Hepatocyte (in vitro differentiated cells): Measurements from ENCODE around the gene APOA4. TPM values are rescaled to one million over a fixed set of nuclear protein-coding genes. Genes with fewer than 3 reads are reported as not detected.
A peak's percentile ranks its signal among the peaks of the same experiment; 100 is the strongest.

Experiments
- DNase-seq: peaks from one replicate; pipeline ENCODE4 v3.0.0-alpha.2; 2016; ENCODE audit warnings: low spot score
- H2AFZ ChIP-seq: fragments of 200-600 bp; sonication (generic); 2 replicates; pipeline ENCODE4 v1.6.0; 2016; ENCODE audit warnings: antibody characterized with exemption, mild to moderate bottlenecking
- H3K27ac ChIP-seq: fragments of 200-600 bp; sonication (generic); 2 replicates; pipeline ENCODE4 v1.5.1; 2016; ENCODE audit warnings: mild to moderate bottlenecking
- H3K27me3 ChIP-seq: fragments of 200-600 bp; sonication (generic); 2 replicates; pipeline ENCODE4 v1.6.1; 2016
- H3K36me3 ChIP-seq: fragments of 200-600 bp; sonication (generic); replicated peaks from 2 replicates; pipeline ENCODE4 v1.5.1; 2016; ENCODE audit warnings: low read depth; ENCODE audit not compliant: insufficient read depth
- H3K4me1 ChIP-seq: fragments of 200-600 bp; sonication (generic); 2 replicates; pipeline ENCODE4 v1.5.1; 2016; ENCODE audit warnings: mild to moderate bottlenecking, moderate library complexity; ENCODE audit not compliant: insufficient read depth
- H3K4me2 ChIP-seq: fragments of 200-600 bp; sonication (generic); 2 replicates; pipeline ENCODE4 v1.6.0; 2016
- H3K4me3 ChIP-seq: fragments of 200-600 bp; sonication (generic); 2 replicates; pipeline ENCODE4 v1.5.1; 2016; ENCODE audit warnings: mild to moderate bottlenecking
- H3K79me2 ChIP-seq: fragments of 200-600 bp; sonication (generic); 2 replicates; pipeline ENCODE4 v1.6.0; 2017; ENCODE audit warnings: mild to moderate bottlenecking
- H3K9me2 ChIP-seq: fragments of 200-600 bp; sonication (generic); replicated peaks from 2 replicates; pipeline ENCODE4 v1.6.0; 2017; ENCODE audit warnings: mild to moderate bottlenecking; ENCODE audit not compliant: insufficient read depth
- H3K9me3 ChIP-seq: fragments of 200-600 bp; sonication (generic); 2 replicates; pipeline ENCODE4 v1.5.1; 2016; ENCODE audit warnings: low read depth, mild to moderate bottlenecking
- H4K20me1 ChIP-seq: fragments of 200-600 bp; sonication (generic); 2 replicates; pipeline ENCODE4 v1.6.0; 2016; ENCODE audit warnings: mild to moderate bottlenecking; ENCODE audit not compliant: insufficient read depth, poor library complexity, severe bottlenecking
- CTCF ChIP-seq: fragments of 200-600 bp; sonication (generic); IDR thresholded peaks from 2 replicates; pipeline ENCODE4 v1.5.1; 2016; ENCODE audit warnings: antibody characterized with exemption, mild to moderate bottlenecking; ENCODE audit not compliant: poor library complexity
- EZH2 ChIP-seq: fragments of 200-600 bp; sonication (generic); IDR thresholded peaks from 2 replicates; pipeline ENCODE4 v1.6.1; 2016; ENCODE audit warnings: antibody characterized with exemption, mild to moderate bottlenecking, borderline replicate concordance
- EZH2phosphoT487 ChIP-seq: fragments of 200-600 bp; sonication (generic); IDR thresholded peaks from one replicate; pipeline ENCODE4 v1.6.1; 2018; ENCODE audit warnings: antibody characterized with exemption, mild to moderate bottlenecking, low read depth, moderate library complexity; ENCODE audit not compliant: unreplicated experiment, severe bottlenecking
- WGBS: methylation state at CpG from one replicate; pipeline ENCODE4 v1.1.6; 2016; ENCODE audit warnings: low lambda C conversion rate; ENCODE audit errors: missing lambda C conversion rate; 5-methylcytosine and 5-hydroxymethylcytosine counted together
- polyA plus RNA-seq: library from polyadenylated mRNA; unstranded; fragments of >200 nt; fragmentation: Nextera tagmentation; extraction: Ambion mirVana; gene quantifications from 2 replicates; pipeline ENCODE4 v1.2.1, GENCODE V29; 2016
- total RNA-seq: library from RNA; depleted of rRNA; stranded (reverse); fragments of >200 nt; gene quantifications from 2 replicates; pipeline ENCODE4 v1.2.3, GENCODE V29; 2014

APOA4 gene
- total and polyA plus RNA-seq, 2 experiments from 2014 or later = 810 to 1,133 TPM

GRCh38 chr11:116864531-116864930, 41.4 kb upstream of the APOA4 start:
- H3K36me3 ChIP-seq = no peaks in the 10 kb centered on the region
- WGBS = 84% methylated on average over 5 of the region's 5 CpGs
- H3K79me2 ChIP-seq = no peaks in the 10 kb centered on the region
- H3K4me1 ChIP-seq = no peaks in the 10 kb centered on the region
- no peak overlapping the region for H2AFZ ChIP-seq
- H3K4me3 ChIP-seq = no peak overlapping the region
- no peak for DNase-seq
- H3K27me3 ChIP-seq = no peaks in the 10 kb centered on the region
- H3K9me3 ChIP-seq = no peaks in the 10 kb centered on the region
- H4K20me1 ChIP-seq = no peaks in the 10 kb centered on the region
- peak overlapping the region; percentile 47 for H3K27ac ChIP-seq
- TF ChIP-seq EZH2phosphoT487 = no peak
- TF ChIP-seq CTCF = no peak
- no peak for TF ChIP-seq EZH2
- no peak overlapping the region for H3K4me2 ChIP-seq
- no peaks in the 10 kb centered on the region for H3K9me2 ChIP-seq

GRCh38 chr11:116862951-116863350, 39.8 kb upstream of the APOA4 start:
- H3K4me1 ChIP-seq = no peaks in the 10 kb centered on the region
- H3K27me3 ChIP-seq = no peaks in the 10 kb centered on the region
- WGBS = 92% methylated on average over 3 of the region's 3 CpGs
- H2AFZ ChIP-seq = no peak overlapping the region
- no peak overlapping the region for H3K4me3 ChIP-seq
- H3K4me2 ChIP-seq = no peak overlapping the region
- H3K9me3 ChIP-seq = no peaks in the 10 kb centered on the region
- no peaks in the 10 kb centered on the region for H3K9me2 ChIP-seq
- H3K79me2 ChIP-seq = no peaks in the 10 kb centered on the region
- H4K20me1 ChIP-seq = no peaks in the 10 kb centered on the region
- DNase-seq = no peak
- H3K36me3 ChIP-seq = no peaks in the 10 kb centered on the region
- H3K27ac ChIP-seq = no peak overlapping the region
- no peak for TF ChIP-seq EZH2
- TF ChIP-seq CTCF = no peak
- no peak for TF ChIP-seq EZH2phosphoT487

GRCh38 chr11:116862185-116862584, 39.1 kb upstream of the APOA4 start:
- no peak for DNase-seq
- no peak overlapping the region for H3K4me2 ChIP-seq
- no peak overlapping the region for H3K27ac ChIP-seq
- no peaks in the 10 kb centered on the region for H4K20me1 ChIP-seq
- 91% methylated on average over 3 of the region's 3 CpGs for WGBS
- no peak overlapping the region for H2AFZ ChIP-seq
- no peaks in the 10 kb centered on the region for H3K27me3 ChIP-seq
- H3K4me3 ChIP-seq = no peak overlapping the region
- H3K36me3 ChIP-seq = no peaks in the 10 kb centered on the region
- H3K9me2 ChIP-seq = no peaks in the 10 kb centered on the region
- no peaks in the 10 kb centered on the region for H3K9me3 ChIP-seq
- H3K4me1 ChIP-seq = no peaks in the 10 kb centered on the region
- no peaks in the 10 kb centered on the region for H3K79me2 ChIP-seq
- no peak for TF ChIP-seq EZH2phosphoT487

DNA sequence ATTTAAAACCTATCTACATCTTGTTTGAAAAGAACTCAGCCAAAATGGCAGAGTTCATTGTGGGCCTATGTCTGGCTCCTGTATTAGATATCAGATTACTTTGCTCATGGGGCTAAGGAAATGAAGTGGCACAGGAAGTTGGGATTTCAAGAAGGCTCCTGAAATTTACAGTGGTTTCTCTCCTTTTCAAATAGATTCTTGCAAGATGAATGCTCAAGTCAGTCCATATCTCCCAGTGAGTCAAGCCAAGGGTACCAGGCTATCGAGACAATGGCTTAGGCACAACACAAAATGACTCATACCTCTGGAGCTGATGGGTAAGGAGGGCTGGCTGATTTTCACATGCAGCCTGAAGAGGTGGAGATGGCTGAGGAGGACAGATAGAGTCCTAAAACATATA, 38.4 kb upstream of the APOA4 start:
- 71% methylated on average over 1 of the region's 1 CpG for WGBS
- no peaks in the 10 kb centered on the region for H3K27me3 ChIP-seq
- no peak for TF ChIP-seq EZH2phosphoT487
- no peak for TF ChIP-seq EZH2
- TF ChIP-seq CTCF = no peak
- H3K27ac ChIP-seq = no peak overlapping the region
- no peak overlapping the region for H2AFZ ChIP-seq
- no peak overlapping the region for H3K4me3 ChIP-seq
- H3K79me2 ChIP-seq = no peaks in the 10 kb centered on the region
- no peaks in the 10 kb centered on the region for H3K36me3 ChIP-seq
- no peaks in the 10 kb centered on the region for H3K9me2 ChIP-seq
- no peaks in the 10 kb centered on the region for H3K9me3 ChIP-seq
- no peak for DNase-seq
- H4K20me1 ChIP-seq = no peaks in the 10 kb centered on the region
- H3K4me2 ChIP-seq = no peak overlapping the region
- H3K4me1 ChIP-seq = no peaks in the 10 kb centered on the region
